GM18508 (cell line): ENCODE data around the gene HOXD11.

Experiments
- ATAC-seq: cut with Tn5 transposase; IDR thresholded peaks from one replicate; pipeline ENCODE4 v1.9.1; 2021; ENCODE audit warnings: moderate number of reproducible peaks; ENCODE audit not compliant: insufficient read depth, unreplicated experiment

The HOXD11 gene

DNA sequence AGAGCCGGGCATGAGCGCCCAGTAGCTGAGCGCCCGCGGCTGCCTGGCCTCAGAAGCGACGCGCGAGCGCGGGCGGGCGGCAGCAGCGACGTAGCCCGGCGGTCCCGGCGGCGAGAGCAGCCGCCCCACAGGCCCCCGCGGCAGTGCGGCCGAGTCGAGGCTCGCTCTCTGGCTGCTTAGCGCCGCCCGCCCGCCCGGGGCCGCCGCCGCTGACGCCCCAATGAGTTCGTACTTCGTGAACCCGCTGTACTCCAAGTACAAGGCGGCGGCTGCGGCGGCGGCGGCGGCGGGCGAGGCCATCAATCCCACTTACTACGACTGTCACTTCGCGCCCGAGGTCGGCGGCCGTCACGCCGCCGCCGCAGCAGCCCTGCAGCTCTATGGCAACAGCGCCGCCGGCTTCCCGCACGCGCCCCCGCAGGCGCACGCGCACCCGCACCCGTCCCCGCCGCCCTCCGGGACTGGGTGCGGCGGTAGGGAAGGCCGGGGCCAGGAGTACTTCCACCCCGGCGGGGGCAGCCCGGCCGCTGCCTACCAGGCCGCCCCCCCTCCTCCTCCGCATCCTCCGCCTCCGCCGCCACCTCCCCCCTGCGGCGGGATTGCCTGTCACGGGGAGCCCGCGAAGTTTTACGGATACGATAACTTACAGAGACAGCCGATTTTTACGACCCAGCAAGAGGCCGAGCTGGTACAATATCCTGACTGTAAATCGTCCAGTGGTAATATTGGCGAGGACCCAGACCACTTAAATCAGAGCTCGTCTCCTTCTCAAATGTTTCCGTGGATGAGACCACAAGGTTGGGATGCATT lies 23.3 kb downstream of the HOXD11 start:
- ATAC-seq = no peak

DNA sequence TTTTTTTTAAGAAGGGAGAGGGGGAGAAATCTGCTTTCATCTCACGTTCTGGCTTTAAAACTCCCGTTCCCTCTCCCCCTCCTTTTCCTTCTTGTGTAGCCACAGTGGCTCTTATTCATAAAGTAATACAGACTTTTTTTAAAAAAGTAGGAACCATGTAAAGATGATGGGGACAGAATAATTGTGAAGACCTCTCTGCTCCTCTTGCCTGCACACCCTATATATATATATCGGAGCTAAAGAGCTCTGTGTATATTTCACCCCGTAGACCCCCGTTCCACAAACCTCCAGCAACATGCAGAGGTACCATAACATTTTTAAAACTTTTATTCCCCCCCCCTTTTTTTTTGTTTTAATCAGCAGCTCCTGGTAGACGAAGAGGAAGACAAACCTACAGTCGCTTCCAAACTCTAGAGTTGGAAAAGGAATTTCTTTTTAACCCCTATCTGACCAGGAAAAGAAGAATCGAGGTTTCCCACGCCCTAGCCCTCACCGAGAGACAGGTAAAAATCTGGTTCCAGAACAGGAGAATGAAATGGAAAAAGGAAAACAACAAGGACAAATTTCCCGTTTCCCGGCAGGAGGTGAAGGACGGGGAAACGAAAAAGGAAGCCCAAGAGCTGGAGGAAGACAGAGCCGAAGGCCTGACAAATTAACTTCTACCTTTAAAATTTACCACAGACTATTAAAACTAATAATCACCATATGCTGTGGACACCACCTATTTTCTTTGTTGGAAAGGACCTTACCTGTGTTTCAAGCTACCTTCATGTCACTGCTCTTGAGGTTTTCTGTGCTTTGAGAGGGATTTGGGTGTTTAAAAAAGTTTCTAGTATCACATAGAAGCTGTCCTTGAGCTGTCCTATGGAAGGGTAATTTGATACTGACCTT lies 24.1 kb downstream of the HOXD11 start:
- no peak for ATAC-seq

DNA sequence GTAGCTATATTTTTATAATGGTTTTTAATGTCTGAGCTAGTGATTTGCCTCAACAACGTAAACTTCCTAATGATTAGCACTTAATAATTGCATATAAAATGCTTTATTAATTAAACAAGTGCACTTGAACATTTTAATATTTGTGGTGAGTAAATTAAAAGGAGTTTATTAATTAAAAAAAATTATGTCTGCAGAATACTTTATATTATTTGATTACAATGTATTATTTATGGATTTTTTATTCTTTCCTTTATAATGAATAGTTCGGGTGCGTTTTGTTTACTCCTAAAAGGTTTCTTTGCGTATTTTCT lies 24.7 kb downstream of the HOXD11 start:
- no peak for ATAC-seq

DNA sequence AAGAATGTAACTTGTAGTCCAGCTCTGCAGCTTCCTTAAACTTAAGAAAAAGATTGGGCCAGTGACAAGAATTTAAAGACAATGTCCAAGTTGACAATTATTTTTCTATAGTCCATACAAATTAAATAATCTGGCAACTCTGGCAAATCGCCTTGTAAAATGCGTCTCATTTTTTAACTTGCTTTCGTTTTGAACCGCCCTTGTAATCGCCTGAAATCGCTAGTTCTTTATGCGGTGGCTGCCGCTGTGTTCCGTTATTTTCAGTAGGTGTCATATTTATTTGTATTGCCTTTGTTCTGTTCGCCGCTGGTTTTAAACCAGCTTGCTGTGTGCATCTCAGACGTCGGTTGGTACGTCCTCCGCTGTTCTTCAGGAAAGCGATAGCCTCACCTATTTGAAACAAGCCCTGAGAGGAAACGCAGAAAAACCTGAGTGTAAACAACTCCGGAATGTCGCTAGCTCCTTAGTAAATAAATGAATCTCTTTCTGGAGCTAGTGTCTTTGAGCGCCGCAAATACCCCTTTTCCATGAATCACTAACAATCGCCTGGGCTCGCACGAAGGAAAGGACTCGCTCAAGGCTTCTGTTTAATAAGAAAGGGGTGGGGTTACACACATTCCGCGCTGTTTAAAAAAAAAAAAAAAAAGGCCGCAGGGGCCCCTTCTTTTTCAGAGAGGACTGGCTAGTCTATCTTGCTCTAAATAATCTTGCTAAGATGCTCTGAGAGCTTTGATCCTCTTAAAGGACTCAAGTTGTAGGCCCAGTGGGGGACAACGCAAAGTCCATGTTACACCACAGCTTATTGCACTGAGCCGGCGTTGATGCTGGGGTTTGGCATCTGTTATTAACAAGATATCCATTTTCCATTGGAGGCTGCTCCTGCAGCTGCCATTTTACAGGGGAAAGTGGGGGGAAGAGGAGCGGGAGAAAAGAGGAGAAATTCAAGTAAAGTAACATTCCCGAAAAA lies 25.4 kb downstream of the HOXD11 start:
- no peak for ATAC-seq

DNA sequence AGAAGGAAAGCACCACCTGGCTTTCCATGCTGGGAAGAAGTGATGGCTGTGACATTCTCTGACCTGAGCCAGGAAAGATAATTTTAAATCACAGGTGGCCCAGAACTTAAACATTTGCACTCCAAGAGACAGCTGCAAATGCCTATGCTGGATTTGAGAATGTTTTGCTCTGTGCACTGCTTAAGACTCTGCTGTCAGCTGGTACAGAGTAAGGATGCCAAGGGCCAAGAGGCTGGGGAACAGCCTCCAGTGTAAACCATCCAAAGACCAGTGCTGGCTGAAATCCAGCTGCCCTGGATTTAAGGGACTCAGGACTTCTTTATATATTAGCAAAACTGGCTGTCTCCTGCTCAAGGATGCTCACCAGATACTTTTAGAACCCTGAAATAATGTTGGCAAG lies 26.3 kb downstream of the HOXD11 start:
- ATAC-seq = no peak

DNA sequence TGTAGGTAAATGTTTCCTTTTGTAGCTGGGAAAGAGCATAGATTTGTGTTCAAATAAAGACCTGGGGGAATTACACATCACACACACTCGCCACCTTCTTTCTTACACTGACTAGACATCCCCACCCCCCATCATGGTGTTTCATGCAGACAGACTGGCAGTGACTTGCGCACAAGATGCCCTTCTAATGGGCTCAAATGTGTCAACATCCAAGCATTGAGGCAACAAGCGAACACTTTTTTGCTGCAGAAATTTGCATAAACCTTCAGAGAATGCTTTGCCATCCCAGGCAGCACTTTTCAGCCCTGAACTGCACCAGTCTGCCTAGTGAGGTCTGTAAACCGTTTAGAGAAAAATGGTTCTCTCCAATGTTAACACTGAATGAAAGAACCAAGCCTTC lies 27.0 kb downstream of the HOXD11 start:
- no peak for ATAC-seq

DNA sequence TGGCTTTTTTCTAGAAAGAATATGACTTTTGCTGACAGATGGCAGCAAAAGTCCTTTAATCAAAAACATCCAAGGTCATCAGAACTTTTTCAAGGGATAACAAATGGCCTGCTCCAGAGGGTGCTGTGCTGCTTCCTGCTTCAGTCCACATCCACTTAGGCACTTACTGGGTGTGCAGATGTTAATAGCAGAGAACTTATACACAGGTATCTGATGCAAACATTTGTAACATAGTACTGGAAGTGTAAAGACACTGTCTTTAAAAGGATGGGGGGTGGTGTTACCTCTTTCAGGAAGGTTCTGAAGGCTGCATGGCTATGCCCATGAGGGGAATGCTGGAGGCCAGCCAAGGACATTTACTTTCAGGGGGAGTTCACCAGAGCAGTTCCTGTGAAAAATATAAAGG lies 28.0 kb downstream of the HOXD11 start:
- no peak for ATAC-seq

DNA sequence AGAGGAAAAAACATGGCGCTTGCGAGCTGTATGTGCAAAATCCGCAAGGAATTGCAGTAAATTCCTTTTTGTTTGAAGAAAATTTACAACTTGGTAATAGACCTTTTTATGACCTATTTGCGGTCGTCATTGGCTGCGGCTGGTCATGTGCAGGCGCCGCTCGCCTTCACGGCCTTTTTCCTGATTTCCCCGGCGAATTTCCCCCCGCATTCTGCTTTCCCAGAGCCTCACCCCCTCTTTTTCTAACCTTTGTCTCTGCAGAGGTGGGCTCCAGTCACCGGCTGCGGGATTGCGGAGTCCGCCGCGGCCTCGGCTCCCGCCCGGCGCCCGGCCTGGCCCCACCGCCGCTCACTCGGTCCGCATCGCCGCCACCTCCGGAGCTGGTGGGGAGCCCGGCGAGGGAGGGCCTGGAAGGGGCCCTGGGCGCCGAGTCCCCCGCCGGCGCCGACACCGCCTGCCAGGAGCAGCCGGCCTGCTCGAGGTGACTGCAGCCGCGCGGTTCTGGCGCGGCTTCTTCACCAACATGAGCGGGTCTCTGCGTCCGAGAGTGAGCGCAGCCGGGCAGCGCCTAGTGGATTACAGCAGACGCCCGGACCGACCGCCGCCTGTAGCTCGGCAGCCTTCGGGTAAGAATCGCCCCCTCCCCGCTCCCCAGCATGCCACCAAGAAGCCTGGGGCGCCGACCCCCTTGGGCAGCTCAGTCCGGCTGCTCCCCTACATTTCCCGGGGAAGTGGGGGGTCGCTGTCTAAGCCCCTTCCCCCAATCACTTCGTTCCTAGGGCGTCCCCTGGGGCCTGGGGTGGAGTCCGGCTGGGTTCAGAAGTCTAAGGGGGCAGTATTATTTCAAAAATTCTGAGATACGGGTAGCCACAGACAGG lies 29.5 kb downstream of the HOXD11 start:
- ATAC-seq = no peak

DNA sequence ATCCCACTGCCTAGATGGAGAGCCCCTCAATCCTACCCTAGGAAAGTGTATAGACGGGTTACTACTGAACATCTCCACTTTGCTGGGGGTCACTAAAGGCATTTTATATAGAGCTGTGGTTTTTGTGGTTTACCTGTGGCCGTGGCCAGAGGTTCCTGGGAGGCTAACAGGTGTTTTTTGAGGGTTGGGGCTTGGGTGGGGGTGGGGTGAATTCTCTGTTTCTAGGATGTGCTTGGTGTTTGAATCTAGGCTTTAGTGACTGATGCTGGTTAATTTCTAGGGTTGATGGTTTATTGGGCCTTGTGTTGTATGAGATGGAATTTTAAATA lies 30.1 kb downstream of the HOXD11 start:
- no peak for ATAC-seq

DNA sequence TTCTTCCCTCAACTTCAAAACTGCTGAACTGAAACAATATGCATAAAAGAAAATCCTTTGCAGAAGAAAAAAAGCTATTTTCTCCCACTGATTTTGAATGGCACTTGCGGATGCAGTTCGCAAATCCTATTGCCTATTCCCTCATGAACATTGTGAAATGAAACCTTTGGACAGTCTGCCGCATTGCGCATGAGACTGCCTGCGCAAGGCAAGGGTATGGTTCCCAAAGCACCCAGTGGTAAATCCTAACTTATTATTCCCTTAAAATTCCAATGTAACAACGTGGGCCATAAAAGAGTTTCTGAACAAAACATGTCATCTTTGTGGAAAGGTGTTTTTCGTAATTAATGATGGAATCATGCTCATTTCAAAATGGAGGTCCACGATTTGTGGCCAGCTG lies 30.8 kb downstream of the HOXD11 start:
- ATAC-seq = no peak

DNA sequence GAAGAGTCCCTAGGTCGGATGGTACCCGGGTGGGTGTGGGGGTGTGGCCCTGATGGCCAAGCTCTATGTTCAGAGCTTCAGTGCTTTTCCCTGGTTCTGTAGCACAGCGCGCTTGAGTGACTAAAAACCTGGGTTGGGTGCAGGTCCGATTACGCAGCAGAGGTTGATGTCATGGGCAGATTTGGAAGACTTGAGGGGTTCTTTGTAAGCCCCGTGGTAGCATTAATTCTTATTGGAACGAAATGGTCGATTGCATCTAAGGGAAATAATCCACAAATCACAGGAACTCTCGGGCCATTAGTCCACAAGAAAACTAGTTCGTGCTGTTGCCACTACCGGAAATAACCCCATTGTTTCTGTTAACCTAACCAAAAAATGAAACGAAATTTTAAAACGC lies 31.4 kb downstream of the HOXD11 start:
- ATAC-seq = no peak

DNA sequence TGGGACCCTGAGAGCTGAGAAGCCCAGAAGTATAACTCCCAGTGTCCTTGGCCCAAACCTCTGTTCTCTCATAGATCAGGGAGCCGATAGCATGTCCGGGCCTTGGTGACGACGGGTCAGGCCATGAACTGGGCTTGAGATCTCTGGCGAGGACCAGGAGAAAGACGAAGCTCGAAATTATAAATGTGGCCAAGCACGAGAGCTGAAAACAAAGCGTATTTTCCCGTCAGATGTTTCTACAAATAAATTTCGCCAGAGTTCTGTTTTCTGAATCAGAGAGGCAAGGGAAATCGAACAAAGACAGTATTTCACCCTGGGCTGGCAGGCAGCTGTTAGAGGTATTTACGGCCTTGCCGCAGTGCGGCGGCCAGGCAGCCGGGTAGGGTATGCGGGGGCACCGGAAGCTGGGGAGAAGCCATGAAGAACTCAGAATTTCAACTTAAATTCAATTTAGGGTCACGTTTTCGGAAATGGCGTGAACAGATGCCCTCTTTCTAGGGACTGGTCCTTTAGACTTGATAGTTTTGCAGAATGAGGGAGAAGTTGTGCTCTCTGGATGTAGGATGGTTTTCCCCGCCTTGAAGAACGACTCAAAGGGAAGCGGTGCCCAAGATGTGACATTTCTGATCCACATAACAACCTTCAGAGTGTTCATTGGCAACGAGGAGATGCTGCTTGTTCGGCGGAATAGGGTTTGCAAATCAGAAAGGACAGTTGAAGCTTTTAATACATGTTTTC lies 32.0 kb downstream of the HOXD11 start:
- ATAC-seq = no peak

DNA sequence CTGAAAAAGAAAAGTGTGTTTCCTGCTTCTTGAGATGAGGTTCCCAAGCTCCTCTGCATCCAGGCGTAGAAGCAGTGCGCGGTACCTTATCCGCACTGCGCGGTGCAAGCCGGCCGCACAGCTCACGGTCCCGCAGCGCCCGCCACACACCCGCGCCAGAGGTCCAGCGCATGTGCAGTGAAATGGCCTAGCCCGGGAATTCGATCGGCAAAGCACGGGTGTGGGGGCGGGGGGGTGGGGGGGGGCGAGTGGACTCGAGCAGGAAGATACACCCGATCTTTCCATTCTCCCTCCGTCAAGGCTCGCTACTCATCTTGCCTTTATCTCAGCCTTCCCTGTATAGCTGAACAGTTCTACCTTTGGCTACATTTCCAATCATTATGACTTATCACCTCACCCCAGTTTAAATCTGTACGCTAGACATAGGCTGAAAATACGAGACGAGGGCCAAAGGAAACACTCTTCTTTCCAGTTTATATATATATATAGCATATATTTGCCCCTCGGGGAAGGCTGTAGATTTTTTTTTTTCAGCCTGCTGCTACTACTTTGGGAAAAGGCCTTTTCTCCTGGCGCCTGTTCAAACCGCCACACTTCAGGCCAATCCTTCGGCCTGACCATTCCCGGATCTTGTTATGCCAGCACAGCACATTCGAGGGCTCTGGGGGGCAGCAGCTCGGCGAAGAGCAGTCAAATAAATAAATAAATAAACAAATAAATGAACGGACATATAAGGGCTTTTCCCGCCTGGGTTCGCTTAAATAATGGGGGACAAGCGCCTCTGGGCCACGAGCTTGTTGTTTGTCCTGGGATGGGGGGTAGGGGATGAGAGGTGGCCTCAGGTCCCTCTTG lies 32.8 kb downstream of the HOXD11 start:
- ATAC-seq = no peak

DNA sequence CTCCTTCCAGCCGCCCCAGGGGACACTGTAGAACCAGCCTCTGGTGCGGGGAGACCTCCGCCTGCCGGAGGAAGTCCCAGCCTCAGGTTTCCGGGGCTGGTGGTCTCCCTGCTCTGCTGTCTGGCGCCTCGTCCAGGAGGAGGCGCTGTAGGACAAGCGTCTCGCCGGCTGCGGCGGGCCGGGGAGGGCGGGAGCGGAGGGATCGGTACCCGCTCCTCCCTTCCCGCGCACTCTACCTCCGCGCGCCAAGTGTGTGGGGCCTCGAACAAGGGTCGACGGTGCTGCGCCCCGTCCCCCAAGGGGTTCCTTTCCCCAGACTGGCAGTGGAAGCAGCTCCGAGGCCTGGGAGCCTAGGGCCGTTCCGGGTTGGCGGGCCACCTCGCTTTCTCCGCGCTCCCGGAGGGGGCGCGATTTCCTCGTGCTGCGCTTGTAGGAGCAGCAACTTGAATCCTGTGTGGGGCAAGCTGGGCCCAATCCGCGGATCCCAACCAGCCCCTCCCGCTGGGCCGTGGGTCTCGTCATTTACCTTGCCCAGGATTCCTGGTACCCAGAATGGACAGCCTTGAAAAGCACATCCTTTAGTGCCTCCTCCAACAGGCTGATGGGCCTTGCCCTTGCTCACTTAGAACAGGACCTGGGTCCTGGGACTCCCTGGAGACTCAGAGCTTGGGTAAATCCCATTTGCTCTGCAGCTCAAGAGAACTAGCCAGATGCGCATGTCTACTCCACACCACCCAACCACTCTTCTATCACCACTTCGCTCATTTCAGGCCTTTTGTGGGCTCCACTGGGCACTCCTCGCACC lies 33.6 kb downstream of the HOXD11 start:
- peak; percentile 72 for ATAC-seq

DNA sequence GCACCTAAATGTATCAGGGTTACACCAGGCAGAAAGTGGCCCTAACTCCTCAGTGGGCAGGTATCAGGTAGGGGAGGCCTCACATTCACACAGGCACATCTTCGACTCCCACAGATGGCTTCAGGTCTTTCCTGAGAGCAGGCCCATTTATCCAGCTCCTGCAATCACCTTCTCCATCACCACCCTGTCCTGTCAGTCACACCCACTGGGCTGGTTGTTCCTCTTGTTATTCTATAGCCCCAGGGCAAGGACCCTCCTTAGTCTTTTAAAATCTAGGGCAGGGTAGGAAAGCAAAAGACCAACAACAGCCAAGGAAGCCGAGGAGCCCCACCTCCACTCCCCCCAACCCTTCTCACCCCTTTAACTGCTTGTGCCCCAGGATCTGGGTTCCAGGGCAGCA lies 35.2 kb downstream of the HOXD11 start:
- ATAC-seq = no peak

DNA sequence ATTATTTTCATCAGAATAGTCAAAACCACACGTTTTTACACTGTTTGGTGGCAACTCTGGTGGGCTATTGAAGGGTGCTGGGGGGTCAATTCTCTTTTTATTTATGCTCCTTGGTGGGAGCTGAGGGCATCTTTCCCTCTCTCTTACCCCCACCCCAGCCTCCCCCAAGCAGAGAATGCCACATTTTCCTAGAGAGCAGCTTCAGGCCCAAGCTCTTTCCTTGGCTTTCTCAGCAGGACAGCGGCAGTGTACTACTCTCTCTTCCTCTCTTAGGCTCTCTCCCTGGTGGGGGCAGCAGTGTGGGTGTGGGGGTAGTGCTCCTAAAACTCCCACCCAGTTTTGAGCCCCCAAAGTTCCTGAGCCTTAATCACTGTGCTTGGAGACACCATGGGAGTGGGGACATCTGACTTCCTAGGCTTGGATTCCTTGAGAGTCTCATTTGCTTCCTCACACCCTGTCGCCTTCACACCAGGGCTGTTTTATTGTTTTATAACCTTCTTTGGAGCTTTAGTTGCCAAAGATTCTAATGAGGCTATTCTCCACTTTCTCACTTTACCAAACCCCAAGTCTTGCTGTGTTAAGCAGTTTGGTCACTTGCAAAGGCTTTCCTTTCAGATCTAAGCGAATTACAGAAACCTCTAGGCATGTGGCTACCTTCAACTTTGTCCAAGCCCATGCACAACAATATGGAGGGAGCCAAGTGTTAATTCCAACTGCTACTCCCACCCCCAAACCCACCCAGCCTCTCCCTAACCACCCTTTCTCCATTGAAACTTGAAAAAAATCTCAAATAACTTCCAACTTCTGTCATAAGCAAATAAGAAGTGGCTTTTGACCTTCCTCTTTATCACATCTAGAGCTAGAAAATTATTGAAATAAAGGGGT lies 38.2 kb downstream of the HOXD11 start:
- no peak for ATAC-seq

DNA sequence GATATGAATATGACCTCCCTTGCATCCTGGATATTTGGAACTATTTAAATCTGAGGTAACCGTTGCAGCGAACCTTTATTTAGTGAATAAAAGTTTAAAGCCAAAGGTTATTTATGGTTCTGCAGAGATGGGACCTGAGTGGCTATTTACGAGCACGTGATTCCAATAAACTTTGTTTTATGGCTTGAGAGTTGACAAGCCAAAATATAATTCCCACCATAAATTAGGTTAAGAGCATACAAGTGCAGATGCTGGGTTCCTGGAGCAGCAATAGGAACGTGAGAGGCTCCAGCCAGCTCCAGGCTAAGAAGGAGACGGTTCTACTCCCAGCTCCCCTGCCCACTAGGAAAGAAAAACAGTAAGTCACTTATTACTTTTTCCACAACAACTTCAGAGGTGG lies 39.0 kb downstream of the HOXD11 start:
- no peak for ATAC-seq
